NCI-H524 (cell line): ENCODE results near the gene SPSB4.
"Not testable (repeated sequence)": the region's sequence is repeated elsewhere in the genome, so short reads cannot be mapped to it uniquely, and the experiment has no call there.

Experiments used
- DNase-seq, 2 experiments: peaks; one replicate each; lab custom pipeline; 2025; lab: John Stamatoyannopoulos, UW

The SPSB4 gene

GRCh38 chr3:141050576-141051442, at the start of gene SPSB4:
Gene SPSB4 (plus strand): TSS chr3:141051347. CDS start chr3:141066105, 14,758 bp downstream.
- DNase-seq = peak; percentile 84 to 92

DNA sequence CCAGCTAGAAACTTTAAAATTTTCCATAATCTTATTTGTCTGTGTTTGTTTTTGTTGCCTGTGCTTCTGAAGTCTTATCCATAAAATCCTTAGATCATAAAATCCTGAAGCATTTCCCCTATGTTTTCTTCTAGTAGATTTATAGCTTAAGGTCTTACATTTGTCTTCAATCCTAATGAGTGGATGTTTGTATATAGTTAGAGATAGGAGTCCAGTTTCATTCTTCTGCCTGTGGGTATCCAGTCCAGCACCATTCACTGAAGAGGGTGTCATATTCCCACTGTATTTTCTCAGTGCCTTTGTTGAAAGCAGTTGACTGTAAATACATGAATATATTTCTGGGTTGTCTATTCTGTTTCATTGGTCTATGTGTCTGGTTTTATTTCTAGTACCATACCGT, 44.8 kb upstream of the SPSB4 start:
- no peak for DNase-seq

GRCh38 chr3:141009496-141009895, 41.7 kb upstream of the SPSB4 start:
- no peak for DNase-seq

DNA sequence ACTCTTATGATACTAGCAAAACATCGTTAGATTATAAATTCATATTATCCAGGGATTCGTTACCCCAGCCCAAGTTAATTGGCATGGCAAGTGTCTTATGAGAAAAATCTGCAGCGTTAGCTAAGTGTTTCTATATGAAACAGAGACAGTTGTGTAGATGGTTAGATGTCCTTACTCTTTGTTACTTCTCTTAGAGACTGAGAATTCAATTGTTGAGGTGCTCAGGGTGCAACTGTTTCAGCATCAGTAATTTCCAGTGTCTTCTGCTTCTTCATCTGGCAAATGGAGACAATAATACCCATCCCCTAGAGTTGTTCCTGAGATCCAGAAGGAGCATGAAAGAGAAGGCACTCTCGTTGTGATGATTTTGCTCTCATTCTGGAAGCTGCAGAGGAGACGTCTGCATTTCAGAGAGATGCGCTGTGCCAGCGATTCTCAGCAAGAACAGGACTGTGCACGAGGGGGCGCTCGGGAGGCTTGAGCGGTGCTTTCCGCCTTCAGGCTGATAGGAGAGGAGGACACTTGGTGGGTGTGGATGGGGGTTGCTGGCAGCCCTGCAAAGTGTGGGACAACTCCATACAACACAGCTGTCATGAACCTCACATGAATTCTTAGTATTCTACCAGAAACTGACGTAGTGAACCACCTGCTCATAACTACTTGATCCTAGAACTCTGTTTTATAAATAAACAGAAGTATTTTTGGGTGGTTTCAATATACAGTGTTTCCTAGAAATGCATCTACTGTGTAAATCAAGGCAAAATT, 39.7 kb upstream of the SPSB4 start:
- peak; percentile 51 to 85 for DNase-seq

DNA sequence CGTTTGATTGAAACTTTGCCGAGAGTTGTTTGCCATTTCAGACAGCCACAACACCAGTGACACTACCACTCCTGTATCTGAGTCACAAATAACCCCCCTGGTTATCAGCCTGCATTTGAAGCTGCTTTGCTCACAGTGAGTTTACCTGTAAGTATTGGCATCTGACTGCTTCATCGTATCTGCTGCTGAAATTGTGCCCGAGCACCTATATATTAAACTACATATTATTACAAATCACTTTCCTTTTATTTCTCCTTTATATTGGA, 39.2 kb upstream of the SPSB4 start:
- DNase-seq = no peak

DNA sequence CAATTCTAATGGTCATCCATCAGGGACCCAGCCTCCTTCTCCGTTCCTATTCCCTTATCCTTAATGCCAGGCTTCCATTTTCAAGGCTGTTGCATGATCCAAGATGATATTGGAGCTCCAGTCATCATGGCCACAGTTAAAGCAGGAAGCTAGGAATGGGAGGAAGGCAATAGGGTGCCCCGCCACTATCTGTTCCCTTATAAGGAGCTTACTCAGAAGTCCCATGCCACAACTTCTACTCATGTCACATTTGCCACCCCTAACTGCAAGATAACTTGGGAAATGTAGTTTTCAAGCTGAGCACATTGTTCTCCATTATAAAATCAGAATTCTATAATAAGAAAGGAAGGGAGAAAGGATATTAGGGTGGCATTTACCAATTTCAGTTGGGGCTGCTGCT, 38.6 kb upstream of the SPSB4 start:
- DNase-seq = no peak

GRCh38 chr3:141015481-141015880, 35.7 kb upstream of the SPSB4 start:
- DNase-seq = no peak

DNA sequence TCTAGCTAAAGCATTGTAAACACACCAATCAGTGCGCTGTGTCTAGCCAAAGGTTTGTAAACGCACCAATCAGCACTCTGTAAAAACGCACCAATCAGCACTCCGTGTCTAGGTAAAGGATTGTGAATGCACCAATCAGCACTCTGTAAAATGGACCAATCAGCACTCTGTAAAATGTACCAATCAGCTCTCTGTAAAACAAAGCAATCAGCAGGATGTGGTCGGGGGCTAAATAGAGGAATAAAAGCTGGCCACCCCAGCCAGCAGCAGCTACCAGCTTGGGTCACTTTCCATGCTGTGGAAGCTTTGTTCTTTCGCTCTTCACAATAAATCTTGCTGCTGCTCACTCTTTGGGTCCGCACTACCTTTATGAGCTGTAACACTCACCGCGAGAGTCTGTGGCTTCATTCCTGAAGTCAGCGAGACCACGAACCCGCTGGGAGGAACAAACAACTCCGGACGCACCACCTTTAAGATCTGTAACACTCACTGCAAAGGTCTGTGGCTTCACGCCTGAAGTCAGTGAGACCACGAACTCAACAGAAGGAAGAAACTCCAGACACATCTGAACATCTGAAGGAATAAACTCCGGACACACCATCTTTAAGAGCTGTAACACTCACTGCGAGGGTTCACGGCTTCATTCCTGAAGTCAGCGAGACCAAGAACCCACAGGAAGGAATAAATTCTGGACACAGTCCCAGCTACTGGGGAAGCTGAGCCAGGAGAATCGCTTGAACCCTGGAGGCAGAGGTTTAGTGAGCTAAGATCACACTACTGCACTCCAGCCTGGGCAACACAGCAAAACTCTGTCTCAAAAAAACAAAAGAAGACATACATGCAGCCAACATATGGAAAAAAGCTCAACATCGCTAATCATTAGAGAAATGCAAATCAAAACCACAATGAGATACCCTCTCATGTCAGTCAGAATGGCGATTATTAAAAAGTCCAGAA, 33.5 kb upstream of the SPSB4 start:
- not testable (repeated sequence) for DNase-seq

- peak; percentile 47 to 74 for DNase-seq
Observed at GRCh38 chr3:141019244-141019643, 31.9 kb upstream of the SPSB4 start.

GRCh38 chr3:141020143-141020830, 30.9 kb upstream of the SPSB4 start:
- peak; percentile 54 to 83 for DNase-seq

DNA sequence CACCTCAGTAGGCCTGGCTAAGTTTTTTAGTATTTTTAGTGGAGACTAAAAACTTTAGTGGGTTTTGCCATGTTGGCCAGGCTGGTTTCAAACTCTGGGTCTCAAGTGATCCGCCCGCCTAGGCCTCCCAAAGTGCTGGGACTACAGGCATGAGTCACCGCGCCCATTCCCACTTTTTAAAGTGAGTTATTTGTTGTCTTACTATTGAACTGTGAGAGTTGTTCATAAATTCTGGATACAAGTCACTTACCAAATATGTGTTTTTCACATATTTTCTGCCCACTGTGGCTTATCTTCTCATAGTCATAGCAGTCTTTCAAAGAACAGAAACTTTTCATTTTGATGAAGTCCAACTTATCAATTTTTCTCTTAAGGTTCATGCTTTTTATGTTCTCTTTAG, 29.9 kb upstream of the SPSB4 start:
- no peak for DNase-seq

DNA sequence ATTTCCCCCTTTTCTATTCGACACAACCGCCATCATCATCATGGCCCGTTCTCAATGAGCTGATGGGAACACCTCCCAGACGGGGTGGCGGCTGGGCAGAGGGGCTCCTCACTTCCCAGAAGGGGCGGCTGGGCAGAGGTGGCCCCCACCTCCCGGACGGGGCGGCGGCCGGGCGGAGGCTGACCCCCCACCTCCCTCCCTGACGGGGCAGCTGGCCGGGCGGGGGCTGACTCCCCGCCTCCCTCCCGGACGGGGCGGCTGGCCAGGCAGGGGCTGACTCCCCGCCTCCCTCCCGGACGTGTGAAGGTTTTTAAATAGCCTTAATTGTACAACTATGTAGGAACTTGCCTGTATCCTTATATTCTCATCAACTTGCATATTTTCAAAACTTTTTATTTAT, 20.9 kb upstream of the SPSB4 start:
- DNase-seq = no peak

GRCh38 chr3:141039589-141039988, 11.6 kb upstream of the SPSB4 start:
- peak; percentile 19 to 65 for DNase-seq

- no peak for DNase-seq
Observed at GRCh38 chr3:141044695-141045641, 6.2 kb upstream of the SPSB4 start.

DNA sequence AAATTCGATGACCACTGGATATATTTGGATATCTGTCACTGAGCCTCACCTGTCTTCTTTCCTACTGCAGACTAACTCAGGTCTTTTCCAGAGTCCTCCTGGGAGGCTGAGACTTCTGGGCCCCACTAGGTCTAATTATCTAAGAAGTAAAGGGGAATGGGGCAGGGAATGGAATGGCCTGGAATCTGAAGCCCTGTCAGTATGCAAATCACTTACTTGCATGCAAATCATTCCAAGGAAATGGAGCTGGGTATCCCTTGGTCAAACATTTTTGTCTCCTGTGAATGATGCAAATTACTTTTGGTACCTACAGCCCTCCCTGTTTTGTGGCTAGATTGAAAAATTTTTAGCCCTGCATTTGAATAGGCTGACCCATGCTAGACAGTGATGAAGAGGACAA, 5.3 kb upstream of the SPSB4 start:
- DNase-seq = no peak

GRCh38 chr3:141047168-141047567, 4.0 kb upstream of the SPSB4 start:
- DNase-seq = no peak

- peak; percentile 29 to 54 for DNase-seq
Observed at GRCh38 chr3:141049681-141050080, 1.5 kb upstream of the SPSB4 start.

GRCh38 chr3:141051443-141052200, 475 bp downstream of the SPSB4 start:
- peak; percentile 65 to 76 for DNase-seq

DNA sequence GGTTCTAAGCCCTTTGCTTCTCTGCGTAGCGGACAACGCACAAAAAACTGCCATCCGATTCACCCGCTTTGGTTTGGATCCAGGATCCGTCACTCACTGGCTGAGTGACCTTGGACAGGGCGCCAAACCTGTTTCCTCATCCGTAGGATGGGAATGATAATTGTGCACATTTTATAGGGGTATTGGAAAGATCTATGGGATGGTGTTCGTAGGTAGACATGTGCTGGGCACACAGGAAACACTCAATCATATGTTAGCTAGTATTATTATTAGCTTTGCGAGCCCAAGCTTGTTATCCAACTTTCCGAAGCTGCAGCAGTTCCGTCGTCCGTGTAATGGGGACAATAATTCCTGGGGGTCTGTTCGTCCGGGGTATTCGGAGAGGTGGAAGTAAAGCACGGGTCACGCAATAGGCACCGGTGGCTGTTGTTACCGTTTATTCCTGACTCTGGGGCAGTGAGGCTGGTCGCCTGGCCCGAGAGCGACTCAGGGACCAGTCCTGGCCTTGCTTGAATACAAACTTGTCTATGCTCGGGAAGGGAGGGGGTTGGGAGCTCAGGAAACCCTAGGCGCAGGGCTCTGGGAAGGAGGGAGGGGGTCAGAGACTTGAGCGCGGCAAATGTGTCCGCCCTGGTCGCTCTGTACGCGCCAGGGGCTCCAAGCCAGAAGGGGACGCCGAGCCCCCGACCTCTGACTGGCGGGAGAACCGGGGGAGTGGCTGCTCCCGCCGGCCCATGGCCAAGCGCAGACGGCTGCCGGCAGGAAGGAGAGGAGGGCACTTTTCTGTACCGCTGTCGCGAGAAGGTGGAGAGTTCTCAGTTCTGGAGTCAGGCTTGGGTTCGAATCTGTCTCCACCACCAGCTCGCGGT, 1.3 kb downstream of the SPSB4 start:
- peak; percentile 57 to 74 for DNase-seq
